Limb (tissue), 2 donors: ENCODE measurements around the gene CMTR2.

Experiments used
- DNase-seq, 2 donors: peaks; one replicate each; pipeline ENCODE4 v3.0.0-alpha.2; 2016; ENCODE audit errors: extremely low spot score in 2 of 2

The CMTR2 gene

DNA sequence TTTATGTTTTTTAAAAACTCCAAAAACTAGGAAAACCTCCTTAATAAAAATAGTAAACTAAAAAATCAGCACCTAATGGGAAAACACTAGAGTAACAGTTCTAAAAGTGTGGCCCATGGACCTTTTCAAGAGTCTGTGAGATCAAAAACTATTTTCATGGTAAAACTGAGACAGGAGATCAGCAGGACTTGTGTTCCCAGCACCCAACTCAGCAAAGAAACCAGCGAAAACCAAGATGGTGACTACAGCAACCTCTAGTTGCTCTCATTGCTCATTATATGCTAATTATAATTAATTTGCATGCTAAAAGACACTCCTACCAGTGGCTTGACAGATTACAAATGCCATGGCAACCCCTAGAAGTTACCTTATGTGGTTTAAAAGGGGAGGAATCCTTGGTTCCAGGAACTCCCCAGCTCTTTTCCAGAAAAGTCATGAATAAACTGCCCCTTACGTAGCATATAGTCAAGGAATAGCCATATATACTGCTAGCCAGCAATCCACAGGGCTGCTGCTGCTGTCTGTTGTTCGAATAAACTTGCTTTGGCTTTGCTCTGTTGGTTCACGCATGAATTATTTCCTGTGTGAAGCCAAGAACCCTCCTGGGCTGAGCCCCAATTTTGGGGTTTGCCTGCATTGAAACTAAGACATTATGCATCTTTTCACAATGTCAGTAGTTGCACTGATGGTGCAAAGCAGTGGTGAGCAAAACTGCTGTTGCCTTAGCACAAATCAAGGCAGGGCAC is 12.4 kb downstream of the CMTR2 start:
- no peak for DNase-seq

DNA sequence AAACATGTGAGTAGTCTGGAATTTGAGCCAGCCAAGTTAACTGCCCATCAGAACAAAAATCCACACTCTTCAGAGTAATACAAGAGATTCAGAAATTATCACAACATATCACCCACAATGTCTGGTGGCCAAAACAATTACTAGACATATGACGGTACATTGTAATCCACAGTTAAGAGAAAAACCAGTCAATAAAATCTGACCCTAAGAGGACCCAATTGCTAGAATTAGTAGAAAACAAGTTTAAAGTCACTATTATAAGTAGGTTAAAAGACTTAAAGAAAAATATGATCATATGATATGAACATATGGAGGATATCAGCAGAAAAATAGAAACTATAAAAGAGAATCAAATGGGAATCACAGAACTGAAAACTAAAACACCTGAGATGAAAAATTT is 15.8 kb downstream of the CMTR2 start:
- DNase-seq, result no peak

DNA sequence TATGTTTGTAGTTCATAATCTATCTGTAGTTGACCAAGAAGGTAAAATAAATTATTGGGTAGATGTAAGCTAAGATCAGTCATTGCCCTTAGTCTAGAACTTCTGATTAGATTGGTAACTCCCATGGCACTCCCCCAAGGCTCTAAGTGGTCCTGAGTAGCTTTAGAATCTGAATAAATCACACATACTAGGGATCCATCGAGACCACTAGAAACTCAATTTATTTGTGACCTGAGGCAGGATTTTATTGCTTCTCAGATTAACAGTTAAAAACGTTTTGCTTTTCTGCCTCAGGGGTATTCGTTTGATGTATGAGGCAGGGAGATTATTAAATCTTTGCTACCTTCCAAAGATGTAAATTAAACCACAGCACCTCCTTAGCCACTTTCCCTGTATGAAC is 24.9 kb downstream of the CMTR2 start:
- DNase-seq, result no peak

DNA sequence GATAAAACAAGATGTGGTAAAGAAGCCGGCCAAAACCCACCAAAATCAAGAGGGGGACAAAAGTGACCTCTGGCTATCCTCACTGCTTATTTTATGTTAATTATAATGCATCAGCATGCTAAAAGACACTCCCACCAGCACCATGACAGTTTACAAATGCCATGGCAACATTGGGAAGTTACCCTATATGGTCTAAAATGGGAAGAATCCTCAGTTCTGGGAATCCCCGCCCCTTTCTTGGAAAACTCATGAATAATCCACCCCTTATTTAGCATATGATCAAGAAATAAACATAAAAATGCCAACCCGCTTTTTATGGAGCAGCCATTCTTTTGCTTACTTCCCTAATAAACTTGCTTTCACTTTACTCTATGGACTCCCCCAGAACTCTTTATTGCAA is 25.6 kb downstream of the CMTR2 start:
- DNase-seq, result no peak

DNA sequence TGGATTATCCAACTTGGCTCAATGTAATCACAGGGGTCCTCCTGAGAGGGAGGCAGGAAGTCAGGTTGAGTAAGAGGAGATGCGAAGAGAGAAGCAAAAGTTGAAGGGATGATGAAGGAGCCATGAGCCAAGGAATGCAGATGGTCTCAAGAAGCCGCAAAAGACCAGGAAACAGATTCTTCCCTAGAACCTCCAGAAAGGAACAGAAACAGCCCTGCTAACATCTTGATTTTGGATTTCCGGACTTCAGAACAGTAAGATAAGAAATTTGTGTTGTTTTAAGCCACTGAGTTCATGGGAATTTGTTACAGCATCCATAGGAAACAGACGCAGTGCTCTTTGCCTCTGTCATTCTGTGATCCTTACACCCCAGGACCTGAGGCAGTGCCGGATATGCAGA is 26.8 kb downstream of the CMTR2 start:
- no peak for DNase-seq

DNA sequence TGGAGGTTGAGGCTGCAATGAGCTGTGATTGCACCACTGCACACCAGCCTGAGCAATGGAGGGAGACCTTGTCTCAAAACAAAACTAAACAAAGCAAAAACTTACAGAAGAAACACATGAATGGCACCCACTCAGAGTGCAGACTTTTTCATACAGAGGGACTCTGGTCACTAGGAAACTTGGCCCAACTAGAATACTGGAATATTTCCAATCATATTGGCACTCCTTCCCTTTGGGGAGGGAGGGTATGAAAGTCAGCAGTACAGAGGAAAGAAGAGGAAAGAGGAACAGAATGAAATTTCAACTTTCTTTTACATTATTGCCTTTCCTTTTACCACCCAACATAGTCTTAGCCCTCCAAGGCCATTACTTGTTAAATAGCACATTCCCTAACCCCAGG is 28.2 kb downstream of the CMTR2 start:
- no peak for DNase-seq

DNA sequence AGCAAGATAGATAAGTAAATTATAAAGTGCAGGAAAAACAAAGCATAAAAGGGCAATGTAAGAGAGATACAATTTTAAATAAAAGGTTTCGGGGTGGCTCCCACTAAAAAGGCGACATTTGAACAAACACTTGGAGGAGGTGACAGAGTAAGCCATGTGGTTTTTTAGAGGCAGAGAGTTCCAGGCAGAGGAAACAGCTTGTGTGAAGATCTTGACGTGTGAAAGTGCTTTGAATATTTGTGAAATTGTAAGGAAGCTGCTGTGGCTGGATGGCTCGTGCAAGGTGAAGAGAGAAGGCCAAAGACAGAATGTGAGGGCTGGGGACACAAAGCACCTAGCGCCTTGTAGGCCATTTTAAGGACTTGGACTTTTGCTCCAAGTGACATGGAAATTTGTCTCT is 30.1 kb downstream of the CMTR2 start:
- no peak for DNase-seq

DNA sequence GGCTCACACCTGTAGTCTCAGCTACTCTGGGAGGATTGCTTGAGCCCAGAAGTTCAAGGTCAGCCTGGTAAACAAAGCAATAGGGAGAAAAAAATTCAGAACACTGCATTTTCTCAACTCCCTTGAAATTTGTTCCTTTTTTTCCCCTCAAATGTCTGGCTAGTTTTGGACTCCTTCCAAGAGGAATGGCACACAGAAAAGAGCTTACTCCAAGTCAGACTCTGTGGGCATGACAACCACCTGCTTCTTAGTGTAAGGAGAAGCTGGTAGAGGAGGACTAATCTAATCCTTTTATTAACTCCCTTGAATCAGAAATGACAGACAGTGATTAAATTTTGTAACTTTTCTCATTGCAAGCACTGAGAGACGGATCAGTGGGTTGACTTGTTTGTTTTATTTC is 30.8 kb downstream of the CMTR2 start:
- no peak for DNase-seq

DNA sequence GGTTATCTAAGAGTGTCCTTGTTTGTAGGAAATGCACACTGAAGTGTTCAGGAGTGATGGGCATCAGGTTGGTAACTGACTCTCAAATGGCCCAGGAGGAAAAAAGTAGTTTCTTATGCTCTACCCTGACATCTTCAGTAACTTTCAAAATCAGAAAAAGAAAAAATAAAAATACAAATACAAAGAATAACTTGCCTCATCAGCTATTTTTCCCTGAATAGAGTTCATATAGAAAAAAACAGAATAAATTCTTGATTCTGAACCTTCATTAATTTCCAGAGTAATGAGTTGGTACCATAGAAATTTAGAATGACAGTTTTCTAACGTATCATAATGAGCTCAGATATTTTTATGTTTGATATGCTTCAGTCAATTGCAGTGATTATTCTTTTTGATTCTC is 31.4 kb downstream of the CMTR2 start:
- DNase-seq, result no peak

DNA sequence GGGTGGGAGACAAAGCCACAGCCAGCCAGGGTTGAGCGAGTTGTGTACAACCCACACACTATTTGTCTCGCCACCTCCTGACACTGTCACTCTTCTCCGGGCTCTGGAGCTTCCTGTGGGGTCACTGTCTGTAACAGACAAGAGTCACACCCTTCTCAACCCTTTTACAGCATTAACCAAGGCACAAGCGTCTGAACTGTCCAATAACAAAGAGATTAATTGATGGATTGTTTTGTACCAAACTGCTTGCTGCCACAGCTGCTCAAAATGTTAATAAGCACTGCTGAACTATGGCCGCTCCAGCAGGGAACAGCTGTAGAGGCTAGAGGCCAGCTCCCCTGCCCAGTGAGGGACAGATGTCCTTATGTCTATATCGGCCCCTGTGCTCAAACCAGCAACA is 33.5 kb downstream of the CMTR2 start:
- peak; percentile 43 to 46 for DNase-seq

DNA sequence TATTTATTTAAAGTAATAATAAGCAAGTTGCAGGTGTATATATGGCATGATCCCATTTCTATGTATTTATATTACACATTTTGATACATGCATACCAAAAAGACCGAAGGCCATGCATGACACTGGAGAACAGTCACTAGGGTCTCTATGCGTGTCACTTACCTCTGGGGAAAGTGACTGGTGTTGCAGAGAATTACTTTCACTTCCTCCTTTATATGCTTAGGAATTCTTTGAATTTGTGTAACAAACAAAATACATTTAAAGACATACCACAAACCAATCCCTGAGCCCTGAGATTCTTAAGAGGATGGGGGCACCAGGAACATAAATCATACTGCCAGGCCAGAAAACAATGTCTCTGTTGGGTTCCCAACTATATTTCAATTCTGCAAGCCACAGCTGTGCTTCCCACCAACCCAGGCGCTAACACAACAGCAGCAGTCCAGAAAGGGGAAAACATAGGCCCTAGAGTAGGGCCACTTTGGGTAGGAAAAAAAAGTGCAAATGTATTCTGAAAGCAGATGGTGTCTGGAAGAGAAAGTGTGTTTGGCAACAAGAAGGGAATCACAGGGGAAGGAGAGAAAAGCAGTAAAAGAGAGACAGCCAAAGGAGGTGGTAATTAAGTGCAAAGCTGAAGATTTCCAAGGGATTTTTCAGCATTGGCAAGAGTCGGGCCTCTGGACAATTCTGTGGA is 34.2 kb downstream of the CMTR2 start:
- DNase-seq, result peak in 1 of 2 donors; percentile 64

DNA sequence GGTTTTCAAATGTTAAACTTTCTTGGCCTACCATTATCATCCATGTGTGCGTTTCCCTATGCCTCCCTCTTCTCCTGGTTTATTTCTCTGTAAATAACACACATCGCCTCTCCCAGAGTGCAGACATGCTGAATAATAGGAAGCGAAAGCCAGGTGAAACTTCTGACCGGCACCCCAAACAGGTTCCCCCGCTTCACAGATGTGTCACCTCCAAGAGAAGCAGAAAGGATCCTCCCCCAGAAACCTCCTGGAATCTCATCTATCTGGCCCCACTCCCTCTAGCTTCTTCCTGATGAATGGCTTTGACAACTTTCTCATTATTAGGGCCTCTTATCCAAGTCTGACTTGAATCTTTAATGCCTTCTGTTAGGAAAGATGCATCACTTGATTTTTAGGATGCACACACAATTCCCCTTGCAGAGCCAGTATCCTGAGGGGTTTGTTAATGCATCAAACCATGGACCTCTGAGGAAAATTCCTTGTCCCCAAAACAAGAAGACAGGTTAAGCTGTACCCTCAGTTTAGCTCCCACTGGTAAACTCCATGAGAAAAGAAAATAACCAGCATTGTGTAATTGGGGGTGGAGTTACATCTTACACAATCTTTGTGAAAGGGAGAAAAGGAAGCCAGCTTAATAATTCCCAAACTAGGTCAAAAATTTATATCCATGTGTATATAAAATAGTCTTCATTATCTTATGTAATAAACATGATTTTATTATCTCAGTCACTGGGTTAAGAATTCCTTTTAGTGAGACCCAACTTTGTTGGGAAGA is 38.6 kb downstream of the CMTR2 start:
- DNase-seq, result no peak

DNA sequence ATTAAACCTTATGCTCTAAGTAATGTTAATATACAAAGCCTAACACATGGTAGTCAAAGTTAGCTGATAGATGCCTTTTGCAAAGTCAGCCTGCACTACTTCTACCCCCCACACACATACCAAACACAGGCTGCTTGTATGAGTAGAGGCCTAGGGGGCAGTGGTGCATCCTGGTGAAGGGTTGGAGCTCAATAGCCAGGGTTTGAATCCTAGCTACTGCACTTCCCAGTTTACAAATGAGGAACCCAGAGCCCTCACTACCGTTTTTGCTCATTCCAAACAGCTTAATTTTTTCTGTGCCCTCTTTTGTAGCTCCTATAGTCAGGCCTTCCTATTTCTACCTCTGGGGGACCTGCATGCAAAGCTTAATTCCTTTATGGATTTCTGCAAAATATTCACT is 39.8 kb downstream of the CMTR2 start:
- DNase-seq, result no peak

DNA sequence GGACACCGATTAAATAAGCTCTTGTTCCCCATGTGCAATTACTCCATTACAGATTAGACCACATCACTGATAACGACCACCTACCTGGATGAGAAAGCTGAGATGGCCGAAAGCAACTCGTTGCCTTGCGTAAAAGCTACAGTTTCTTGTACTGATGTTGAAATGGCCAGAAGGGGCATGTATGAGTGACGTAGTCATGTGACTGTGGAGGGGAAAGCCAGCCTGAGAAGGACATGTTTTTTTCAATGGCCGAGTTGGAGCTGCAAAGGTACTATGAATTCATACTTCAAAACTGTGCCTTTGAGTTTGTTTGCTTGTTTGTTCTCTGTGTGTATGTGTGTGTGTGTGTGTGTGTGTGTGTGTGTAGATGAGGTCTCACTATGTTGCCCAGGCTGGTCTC is 41.7 kb downstream of the CMTR2 start:
- no peak for DNase-seq

DNA sequence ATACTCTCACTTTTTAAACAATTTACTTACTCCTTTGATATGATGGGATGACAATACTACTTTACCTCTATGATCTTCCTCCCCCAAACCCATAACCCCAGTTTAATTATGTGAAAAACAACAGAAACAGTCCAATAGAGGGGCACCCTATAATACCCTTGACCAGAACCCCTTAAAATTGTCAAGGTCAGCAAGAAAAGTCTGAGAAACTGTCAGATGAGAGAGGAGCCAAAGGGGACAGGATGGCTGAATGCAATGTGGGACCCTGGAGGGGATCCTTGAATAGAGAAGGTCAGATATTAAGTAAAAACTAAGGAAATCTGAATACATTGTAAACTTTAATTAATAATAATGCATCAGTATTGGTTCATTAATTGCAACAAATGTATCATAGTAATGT is 42.9 kb downstream of the CMTR2 start:
- DNase-seq, result no peak

DNA sequence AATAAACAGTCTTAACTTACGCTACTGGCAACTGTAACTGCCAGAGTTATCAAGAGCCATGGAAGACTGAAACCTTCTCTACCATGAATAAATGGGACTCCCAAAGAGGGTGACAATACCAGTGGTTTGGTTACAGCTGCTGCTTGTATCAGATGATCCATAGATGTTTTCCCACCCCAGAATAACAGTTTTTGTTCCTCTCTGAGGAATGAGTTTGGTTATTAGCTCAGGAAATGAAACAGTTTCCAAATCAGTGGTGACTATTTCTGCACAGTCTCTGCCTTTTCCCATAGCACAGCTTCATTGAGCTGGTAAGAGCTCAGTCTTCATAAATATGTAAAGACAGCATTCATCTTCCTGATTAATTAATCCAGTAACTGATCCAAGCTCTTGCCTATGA is 44.7 kb downstream of the CMTR2 start:
- DNase-seq, result no peak

DNA sequence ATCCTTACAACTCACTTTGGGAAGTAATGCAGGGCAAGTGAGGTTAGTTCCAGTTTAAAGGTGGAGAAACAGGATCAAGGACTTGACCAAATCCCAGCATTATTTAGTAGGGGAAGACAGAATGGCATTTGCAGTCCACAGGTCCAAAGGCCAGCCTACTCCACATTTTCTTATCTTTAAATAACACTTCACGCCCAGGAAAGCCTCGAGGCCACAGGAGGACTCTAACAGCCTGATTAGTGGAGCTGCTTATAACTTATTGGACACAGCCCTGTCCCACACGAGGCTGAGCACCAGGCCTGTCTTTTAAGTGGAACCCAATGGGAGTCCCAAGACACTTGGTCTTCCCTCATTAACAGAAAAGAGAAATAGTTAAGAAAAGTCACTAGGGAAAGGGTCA is 46.6 kb downstream of the CMTR2 start:
- DNase-seq, result no peak

DNA sequence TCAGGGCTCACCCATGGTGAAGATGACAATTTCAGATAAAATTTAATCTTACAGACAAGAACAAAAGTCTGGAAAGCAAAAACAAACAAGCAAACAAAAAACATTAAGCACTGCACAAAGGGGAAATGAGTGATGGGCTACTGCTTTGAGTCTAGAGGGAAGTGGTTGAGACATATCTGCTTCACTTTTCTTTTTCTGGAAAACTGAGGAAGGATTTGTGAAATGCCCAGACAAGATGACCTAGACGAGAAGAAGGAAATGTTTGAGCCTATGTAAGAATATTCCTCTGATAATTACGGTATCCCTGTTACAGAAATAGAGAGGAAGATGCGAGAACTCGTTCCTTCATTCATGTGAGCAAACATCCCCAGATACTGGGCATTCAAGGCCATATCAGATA is 47.2 kb downstream of the CMTR2 start:
- no peak for DNase-seq
